HG03066 (cell line): ENCODE data around the gene DENND1A.
"Not testable (repeated sequence)": the region's sequence is repeated elsewhere in the genome, so short reads cannot be mapped to it uniquely, and the experiment has no call there.

Experiments used
- ATAC-seq: cut with Tn5 transposase; IDR thresholded peaks from one replicate; pipeline ENCODE4 v1.9.1; 2021; ENCODE audit warnings: low read depth; ENCODE audit not compliant: unreplicated experiment

DENND1A gene

DNA sequence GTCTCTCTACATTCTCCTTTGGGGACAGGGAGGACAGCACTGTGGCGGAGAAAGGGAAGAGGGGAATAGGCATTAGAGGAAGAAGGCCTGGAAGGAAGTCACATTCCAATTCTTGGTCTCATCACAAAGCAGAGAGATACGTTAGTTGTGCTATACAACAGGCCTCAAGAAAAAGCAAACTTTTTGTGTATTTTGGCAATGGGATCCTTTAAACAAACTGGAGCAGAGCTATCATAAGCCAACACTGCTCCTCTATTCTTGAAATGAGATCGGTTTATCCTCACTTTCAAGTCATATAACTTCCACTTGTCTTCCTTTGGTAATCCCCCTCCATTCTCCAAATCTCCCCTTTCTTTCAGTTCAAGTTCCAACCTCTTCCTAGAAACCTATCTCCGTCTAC lies 6.5 kb downstream of the DENND1A start:
- ATAC-seq: no peak

DNA sequence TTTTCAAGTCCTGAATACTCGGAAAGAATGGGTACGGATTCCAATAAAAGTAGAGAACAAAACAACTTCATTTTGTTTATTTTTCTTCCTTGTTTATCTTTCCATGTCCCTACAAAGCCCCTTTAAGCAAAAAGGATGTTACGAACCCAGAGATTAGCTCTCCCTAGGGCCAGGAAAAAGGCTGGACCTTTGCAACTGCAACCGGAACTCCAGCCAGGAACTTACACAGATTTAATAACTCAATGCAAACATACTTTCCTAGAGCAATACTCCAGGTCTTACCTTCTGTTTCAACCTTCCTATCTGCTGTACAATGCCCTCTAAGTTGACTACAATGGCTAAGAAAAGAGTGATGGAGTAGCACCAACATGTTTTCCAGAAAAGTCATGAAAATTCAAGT lies 7.0 kb downstream of the DENND1A start:
- no peak for ATAC-seq

DNA sequence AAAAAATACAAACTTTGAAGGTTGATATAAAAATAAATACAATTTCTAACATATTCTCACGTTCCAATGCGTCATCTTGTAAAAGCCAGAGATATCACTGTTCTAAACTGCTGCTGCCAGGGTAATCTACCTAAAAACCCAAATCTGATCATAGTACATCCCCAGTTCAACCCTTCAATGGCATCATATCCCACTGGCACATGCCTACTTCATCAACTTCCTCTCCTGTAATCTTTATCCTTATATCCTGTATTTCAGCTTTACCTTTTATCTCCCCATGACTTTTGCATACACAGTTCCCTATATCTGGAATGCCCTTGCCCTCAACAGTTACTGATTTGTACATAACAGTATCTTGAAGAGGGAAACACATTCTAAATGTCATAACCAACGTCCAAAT lies 7.5 kb downstream of the DENND1A start:
- ATAC-seq: no peak

DNA sequence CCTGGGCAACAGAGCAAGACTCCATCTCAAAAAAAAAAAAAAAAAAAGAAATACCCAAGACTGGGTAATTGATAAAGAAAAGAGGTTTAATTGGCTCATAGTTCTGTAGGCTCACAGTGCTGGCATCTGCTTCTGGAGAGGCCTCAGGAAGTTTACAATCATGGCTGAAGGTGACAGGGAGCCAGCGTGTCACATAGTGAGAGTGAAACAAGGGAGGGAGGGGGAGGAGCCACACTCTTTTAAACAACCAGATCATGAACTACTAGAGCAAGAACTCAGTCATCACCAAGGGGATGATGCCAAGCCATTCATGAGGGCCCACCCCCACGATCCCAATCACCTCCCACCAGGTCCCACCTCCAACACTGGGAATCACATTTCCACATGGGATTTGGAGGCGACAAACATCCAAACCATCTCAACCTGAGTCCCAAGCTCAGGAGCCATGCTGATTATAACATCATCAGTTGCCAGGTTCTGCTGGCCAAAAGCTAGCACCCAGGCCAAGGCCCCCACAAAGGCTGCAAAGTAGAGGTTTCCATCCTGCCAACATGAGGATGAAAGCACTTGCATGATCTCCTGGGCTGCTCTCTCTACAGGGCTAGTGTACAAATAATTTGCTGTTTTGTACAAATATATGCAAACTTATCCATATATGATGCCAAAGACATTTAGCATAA lies 15.3 kb downstream of the DENND1A start:
- ATAC-seq: no peak

DNA sequence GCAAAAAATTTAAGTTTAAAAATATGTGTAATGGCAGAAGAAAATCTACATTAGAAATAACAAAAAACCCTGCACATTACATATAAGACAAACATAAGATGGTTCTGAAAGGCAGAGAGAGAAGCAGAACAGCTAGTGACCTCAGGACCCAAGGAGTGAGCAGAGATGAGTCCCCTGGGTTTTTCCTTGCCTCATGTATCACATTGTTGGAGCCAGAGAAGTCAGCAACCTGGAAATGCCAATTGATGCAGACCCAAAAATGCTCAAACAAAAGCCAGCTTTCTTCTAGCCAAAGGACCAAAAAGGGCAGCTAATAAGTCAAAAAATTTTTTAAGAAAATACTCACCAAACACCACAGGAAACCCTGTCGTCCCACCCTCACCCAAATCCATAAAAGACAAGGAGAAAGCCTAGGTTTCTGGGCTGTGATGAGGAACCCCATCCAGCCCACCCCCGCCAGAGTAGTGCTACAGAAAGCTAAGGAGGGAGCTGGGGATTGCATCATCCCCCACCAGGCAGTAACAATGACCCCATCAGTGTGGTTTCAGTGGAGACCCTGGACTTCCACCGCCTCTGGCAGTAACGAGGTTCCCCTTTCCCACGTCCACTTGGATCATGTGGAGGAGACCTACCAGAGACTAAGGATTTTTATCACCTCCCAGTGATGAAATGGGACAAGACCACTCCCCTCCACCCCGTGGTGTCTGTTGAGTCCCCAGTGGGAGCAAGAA lies 17.6 kb downstream of the DENND1A start:
- no peak for ATAC-seq

DNA sequence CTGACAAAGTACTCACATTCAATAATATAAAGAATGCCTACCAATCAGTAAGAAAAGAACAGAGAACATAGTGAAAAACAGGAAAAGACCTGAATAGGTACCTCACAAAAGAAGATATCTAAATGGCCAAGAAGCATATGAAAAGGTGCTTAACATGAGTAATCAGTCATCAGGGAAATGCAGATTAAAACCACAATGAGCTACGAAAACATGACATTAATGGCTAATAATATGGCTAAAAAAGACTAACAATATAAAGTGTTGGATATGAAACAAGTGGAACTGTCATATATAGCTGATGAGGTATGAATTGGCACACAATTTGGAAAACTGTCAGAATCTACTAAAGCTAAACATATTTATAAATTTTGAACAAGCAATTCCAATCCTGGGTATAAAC lies 18.9 kb downstream of the DENND1A start:
- no peak for ATAC-seq

DNA sequence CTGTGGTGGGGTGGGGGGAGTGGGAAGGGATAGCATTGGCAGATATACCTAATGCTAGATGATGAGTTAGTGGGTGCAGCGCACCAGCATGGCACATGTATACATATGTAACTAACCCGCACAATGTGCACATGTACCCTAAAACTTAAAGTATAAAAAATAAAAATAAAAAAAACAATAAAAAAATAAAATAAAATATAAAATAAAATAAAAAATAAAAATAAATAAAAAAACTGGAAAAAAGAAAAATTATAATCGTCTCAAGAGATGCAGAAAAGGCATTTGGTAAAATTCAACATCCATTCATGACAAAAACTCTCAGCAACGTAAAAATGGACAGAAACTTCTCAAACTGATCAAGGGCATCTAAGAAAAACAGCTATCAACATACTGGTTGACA lies 20.7 kb downstream of the DENND1A start:
- ATAC-seq: not testable (repeated sequence)

DNA sequence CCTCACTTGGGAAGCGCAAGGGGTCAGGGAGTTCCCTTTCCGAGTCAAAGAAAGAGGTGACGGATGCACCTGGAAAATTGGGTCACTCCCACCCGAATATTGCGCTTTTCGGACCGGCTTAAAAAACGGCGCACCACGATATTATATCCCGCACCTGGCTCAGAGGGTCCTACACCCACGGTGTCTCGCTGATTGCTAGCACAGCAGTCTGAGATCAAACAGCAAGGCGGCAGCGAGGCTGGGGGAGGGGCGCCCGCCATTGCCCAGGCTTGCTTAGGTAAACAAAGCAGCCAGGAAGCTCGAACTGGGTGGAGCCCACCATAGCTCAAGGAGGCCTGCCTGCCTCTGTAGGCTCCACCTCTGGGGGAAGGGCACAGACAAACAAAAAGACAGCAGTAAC lies 26.4 kb downstream of the DENND1A start:
- ATAC-seq: not testable (repeated sequence)

DNA sequence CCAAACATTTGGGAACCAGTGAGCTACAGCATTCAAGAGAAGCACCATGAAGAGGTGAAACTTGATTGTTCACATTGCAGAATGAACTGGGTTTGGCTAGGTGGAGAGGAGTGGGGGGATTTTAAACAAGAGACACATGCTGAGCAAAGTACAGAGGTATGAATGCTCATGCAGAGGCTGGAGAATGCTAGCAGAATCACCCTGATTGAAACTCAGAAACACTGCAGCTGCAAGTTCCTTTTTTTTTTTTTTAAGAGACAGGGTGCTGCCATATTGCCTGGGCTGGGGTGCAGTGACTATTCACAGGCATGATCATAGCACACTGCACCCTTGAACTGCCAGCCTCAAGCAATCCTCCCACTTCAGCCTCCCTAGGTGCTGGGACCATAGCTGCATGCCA lies 35.1 kb downstream of the DENND1A start:
- ATAC-seq: no peak

DNA sequence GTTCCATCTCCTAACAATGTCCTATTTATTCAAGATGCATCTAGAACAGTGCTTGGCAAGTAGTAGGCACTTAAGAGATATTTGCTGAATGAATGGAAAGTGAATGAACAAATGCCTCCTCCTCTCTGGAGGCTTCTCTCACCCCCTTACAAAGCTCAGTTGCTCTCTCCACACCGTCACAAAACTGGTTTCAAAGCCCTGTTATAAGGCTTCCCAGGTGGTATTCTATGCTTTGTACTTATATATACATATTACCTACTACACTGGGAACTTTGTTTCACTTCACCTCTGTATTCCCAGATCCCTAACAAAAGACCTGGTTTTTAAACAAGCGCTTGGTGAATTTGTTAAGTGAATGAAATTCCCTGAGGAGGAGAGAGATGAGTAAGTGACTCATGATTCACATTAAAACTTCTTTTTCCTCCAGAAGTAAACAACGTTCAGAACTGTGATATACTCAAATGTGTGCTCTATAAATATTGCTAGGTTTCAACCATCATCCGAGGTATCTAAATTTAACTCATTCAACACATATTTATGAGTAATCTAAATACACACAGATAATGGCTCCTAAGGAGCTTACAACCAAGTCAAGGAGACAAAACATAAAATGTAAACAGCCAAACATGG lies 36.0 kb downstream of the DENND1A start:
- ATAC-seq: no peak

DNA sequence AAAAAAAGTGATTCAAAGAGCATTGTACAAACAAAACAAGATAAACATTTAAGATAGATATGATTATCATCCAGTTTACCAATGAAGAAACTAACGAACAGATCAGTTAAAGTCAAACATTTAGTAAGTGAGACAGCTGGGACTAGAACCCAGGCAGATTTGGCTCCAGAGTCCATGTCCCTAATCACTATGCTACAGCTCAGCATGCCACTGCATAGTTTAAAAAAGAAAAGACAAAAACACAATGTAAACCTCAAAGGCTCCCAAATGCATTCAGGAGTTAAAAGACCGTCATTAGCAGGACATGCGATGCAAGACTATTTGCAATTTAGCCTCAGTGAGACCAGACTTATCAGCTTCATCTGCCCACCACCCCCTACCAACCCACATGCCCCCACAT lies 36.8 kb downstream of the DENND1A start:
- ATAC-seq: no peak

DNA sequence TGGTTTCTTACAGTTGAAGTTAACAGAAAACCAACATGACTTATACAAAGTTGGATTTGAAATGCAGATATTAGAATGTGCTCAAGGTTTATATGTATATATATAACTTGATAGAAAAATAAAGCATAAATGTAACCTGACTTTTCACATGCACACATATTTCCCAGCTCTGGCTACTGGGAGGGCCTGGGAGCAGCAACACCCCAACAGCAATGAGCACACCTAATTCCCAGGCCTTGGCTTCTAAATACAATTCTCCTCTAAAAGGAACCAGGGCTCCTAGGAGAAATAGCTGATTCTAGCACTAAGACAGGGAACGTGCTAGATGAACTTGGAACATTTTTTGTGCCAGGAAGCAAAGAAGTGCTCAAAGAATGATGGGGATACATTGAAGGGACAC lies 42.1 kb downstream of the DENND1A start:
- no peak for ATAC-seq

DNA sequence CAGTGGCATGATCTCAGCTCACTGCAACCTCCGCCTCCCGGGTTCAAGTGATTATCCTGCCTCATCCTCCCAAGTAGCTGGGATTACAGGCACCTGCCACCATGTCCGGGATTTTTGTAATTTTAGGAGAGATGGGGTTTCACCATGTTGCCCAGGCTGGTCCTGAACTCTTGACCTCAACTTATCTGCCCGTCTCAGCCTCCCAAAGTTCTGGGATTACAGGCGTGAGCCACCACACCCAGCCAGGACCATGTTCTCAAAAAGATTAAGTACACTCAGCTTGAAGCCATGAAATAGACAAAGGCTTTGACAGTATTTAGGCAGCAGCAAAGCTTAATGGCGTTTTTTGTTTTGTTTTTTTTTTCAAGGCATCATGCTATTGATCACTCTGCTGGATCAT lies 44.1 kb downstream of the DENND1A start:
- not testable (repeated sequence) for ATAC-seq

DNA sequence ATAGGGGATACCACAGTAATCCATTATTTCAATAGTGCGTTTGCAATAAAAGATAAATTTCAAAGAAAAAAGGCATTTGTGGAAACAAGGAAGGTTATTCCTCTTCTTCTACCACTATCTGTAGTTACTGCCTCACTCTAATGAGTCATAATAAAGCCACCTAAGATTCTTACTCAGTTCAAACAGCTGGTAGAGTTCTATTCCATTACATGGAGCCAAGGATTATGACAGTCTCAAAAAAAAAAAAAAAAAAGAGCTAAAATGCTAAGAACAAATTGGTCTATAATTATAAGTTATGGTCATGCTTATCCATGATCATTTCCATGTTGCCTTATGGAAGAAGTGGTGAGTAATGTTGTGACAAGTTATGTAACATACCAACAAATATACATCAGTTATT lies 46.3 kb downstream of the DENND1A start:
- ATAC-seq: no peak

DNA sequence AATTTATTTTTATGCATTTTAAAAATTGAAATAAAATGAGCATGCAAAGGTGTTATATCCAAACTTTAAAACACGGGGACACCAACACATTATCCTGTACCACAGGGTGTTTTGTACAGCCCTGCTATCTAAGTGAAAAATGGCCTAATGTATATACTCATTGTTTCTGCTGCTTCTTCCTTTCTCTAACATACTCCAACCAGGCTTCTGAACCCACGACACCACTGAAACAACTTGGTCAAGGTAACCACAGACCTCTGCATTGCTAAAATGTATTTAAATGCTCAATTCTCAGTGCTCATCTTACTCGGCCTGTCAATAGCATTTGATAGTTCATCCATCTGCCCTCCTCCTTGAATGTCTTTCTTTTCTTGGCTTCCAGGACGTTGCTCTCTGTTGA lies 48.3 kb downstream of the DENND1A start:
- no peak for ATAC-seq

DNA sequence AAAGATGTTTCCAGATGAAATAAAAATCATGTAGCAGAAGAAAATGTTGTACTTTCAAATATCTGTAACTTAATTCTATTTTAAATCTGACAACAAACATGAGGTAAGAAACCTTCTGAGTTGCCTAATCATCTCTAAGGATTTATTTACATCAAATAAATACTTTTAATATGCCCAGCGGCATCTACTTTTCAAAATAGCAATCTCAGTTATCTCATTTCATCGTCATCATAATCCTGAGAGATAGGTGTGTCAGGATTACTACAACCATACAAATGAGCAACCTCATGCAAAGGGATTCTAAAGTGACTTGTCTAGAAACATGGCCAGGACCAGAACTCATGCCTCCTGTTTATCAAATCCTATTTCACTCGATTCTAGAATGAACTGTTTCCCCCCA lies 49.5 kb downstream of the DENND1A start:
- ATAC-seq: no peak

DNA sequence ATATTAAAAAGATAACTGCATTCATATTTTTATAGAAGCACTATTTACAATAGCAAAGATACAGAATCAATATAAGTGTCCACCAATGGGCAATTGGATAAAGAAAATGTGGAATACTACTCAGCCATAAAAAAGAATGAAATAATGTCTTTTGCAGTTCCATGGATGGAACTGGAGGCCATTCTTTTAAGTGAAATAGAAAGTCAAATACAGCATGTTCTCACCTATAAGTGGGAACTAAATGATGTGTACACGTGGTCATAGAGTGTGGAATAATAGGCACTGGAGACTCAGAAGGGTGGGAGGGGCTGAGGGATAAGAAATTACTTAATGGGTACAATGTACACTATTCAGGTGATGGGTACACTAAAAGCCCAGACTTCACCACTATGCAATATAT lies 53.2 kb downstream of the DENND1A start:
- ATAC-seq: no peak

DNA sequence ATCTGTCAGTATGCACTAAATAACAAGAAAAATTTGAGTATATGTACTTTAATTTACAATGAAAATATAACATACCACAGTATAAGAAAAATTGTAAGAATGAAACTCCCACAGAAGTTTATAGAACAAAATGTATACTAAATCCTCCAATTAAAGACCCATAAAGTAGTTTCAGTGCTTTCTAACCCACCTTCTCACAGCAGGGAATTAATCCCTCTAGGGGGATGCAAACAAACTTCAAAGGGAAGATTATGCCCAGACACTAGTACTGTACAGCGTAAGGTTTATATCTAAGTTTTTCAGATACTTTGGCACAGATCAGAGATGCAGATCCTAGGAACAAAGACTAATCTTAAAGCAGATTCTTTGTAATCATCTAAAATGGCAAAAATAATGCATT lies 57.2 kb downstream of the DENND1A start:
- no peak for ATAC-seq

DNA sequence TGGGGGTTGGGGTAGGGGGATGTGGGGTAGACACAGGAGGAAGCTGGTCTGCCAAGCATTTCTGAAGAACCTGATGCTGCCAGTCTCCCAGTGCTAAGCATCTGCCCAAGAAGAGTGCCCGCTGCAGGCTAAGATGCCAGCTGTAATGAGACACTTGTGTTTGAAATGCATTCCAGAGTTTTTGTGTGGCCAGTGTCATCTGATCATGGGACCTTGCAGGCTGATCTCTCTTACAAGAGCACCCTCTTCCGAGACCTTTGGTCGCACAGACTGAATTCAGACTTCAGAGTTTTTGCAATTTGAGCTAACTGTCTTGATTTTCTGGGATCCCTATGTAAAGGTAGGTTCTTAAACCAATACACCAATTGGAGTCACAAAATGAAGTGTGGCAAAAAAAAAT lies 58.1 kb downstream of the DENND1A start:
- no peak for ATAC-seq

DNA sequence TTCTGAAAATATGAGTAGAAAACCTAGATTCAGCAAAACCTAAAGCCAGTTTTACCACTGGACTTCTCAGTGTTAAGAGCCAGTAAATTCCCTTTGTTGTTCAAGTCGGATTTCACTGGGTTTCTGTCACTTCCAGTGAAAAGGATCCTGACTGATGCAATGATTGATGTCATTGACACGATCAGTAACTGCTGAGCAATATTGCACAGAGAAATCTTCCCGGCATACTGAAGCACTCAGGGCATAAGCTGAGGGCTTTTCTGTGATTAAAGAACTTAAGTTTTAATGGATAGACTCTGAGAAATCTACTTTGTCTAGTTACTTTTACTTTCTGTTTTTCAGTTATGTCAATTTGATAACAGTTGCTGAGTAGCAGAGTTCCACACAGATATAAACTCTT lies 61.9 kb downstream of the DENND1A start:
- ATAC-seq: no peak

DNA sequence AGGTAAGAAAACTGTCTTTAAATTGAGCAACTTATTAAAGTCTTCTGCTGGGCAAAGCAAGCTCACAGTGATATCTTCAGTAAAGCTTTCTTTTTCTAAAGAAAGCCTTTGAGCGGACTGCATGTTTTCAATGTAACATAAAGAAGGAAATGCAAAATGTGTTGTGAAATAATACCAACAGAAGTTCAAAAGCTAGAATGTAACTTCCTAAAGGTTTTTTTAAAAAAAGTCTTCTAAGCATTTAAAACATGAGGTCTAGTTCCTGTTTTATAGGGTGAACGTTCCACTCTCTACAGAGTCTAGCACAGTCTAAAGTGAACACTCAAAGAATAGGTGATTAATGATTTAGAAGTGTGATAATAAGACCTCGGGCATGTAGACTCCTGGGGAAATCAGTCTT lies 62.9 kb downstream of the DENND1A start:
- ATAC-seq: no peak

DNA sequence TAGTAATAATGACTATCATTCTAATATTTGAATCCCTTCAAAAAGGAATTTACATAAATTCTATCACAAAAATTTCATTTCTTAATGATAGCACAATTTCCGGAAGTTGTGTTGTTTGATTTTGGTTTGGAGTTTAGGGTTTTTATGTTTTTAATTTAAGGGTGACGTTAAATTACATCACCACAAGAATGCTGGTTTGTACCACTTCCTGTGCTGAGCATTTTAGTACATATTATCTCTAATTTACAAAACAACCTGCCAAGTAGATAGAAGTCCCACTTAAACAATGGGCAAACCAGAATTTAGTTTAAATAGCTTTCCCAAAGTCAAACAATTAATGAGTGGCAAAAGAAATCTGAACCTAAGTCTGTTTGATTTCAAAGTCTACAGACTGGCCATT lies 63.4 kb downstream of the DENND1A start:
- ATAC-seq: no peak
